HEK293 (cell line): ENCODE results near the gene DCUN1D5.

Experiments
- CTCF ChIP-seq: fragments of 450-650 bp; formaldehyde crosslinking; IDR thresholded peaks from 2 replicates; pipeline ENCODE4 v1.5.1; 2016; ENCODE audit warnings: missing biosample characterization, missing genetic modification characterization
- HOXD13 ChIP-seq: sonication (generic); formaldehyde crosslinking; IDR thresholded peaks from 2 replicates; pipeline ENCODE4 v1.8.0; 2022; ENCODE audit warnings: missing genetic modification reagents, borderline replicate concordance
- YY1 ChIP-seq: fragments of 450-650 bp; formaldehyde crosslinking; IDR thresholded peaks from 2 replicates; pipeline ENCODE4 v1.5.1; 2018; ENCODE audit warnings: missing biosample characterization, missing genetic modification characterization
- ZBTB20 ChIP-seq: fragments of 450-650 bp; formaldehyde crosslinking; IDR thresholded peaks from 2 replicates; pipeline ENCODE4 v1.5.1; 2016; ENCODE audit warnings: missing biosample characterization, missing genetic modification characterization
- ZNF175 ChIP-seq: fragments of 450-650 bp; formaldehyde crosslinking; IDR thresholded peaks from 2 replicates; pipeline ENCODE4 v1.5.1; 2016; ENCODE audit warnings: missing biosample characterization, missing genetic modification characterization
- ZNF18 ChIP-seq: fragments of 450-650 bp; formaldehyde crosslinking; IDR thresholded peaks from 2 replicates; pipeline ENCODE4 v1.5.1; 2016; ENCODE audit warnings: missing biosample characterization, missing genetic modification characterization
- ZNF24 ChIP-seq: fragments of 450-650 bp; formaldehyde crosslinking; IDR thresholded peaks from 2 replicates; pipeline ENCODE4 v1.5.1; 2016; ENCODE audit warnings: missing biosample characterization, missing genetic modification characterization
- ZNF513 ChIP-seq: fragments of 450-650 bp; IDR thresholded peaks from 2 replicates; pipeline ENCODE4 v1.5.1; 2018; ENCODE audit warnings: missing biosample characterization, missing genetic modification characterization
- ZNF610 ChIP-seq: fragments of 450-650 bp; formaldehyde crosslinking; IDR thresholded peaks from 2 replicates; pipeline ENCODE4 v1.5.1; 2016; ENCODE audit warnings: missing biosample characterization, missing genetic modification characterization, borderline replicate concordance
- ZNF629 ChIP-seq: fragments of 450-650 bp; formaldehyde crosslinking; IDR thresholded peaks from 2 replicates; pipeline ENCODE4 v1.5.1; 2017; ENCODE audit warnings: missing biosample characterization, missing genetic modification characterization
- ZNF768 ChIP-seq: fragments of 450-650 bp; formaldehyde crosslinking; IDR thresholded peaks from 2 replicates; pipeline ENCODE4 v1.5.1; 2018; ENCODE audit warnings: missing biosample characterization, mild to moderate bottlenecking, missing genetic modification characterization

- no peak for TF ChIP-seq CTCF (tag by site-specific recombination)
- no peak for TF ChIP-seq ZNF629 (tag by site-specific recombination)
- TF ChIP-seq ZNF610 (tag by site-specific recombination) = no peak
- TF ChIP-seq YY1 (tag by site-specific recombination) = no peak
- TF ChIP-seq ZNF175 (tag by site-specific recombination) = no peak
- no peak for TF ChIP-seq HOXD13 (CRISPR knock-in tag)
- no peak for TF ChIP-seq ZNF18
- TF ChIP-seq ZNF513 = no peak
- TF ChIP-seq ZNF24 (tag by site-specific recombination) = no peak
- no peak for TF ChIP-seq ZNF768
- TF ChIP-seq ZBTB20 (tag by site-specific recombination) = no peak
These were observed 5.5 kb downstream of the DCUN1D5 start for GRCh38 chr11:103086461-103086860.
